Measurements from ENCODE around the gene OR6Q1.
"Not testable (repeated sequence)": the region's sequence is repeated elsewhere in the genome, so short reads cannot be mapped to it uniquely, and the experiment has no call there.

OR6Q1 gene, protein sequence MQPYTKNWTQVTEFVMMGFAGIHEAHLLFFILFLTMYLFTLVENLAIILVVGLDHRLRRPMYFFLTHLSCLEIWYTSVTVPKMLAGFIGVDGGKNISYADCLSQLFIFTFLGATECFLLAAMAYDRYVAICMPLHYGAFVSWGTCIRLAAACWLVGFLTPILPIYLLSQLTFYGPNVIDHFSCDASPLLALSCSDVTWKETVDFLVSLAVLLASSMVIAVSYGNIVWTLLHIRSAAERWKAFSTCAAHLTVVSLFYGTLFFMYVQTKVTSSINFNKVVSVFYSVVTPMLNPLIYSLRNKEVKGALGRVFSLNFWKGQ

DNA sequence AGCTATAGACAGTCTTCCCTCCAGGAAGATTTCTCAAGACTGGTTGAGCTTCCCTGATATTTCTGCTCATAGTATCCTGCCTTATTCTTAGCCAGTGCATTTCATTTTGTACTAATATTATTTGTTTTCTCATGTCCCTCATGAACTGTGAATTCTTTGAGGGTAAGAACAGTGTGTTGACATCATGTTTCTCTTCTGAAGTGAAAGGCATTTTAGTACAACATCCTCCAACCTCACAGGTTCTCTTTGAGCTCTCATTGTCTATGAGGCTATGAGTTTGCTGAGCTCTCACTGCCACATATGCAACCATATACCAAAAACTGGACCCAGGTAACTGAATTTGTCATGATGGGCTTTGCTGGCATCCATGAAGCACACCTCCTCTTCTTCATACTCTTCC lies at the start of gene OR6Q1:
TSS of gene OR6Q1 (plus strand) at position 301 of the 400 bp plus-strand sequence. CDS start at position 301, 0 bp downstream.
- no peak for DNase-seq

DNA sequence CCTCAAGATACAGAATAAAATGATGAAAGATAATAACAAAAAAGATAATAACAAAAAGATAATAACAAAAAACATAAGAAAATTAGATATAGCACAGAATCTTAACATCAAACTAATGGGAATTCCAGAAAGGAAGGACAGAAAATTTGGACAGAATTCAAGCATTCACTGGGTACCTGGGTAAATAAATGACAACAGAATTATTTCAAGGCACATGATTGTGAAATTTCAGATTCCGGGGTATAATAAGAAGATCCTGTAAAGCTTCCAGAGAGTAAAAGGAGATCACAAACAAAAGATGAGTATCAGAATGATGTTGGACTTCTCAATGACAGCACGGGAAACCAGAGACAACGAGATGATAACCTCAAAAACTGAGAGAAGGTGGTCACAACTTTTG lies 49.2 kb upstream of the OR6Q1 start:
- DNase-seq: no peak

DNA sequence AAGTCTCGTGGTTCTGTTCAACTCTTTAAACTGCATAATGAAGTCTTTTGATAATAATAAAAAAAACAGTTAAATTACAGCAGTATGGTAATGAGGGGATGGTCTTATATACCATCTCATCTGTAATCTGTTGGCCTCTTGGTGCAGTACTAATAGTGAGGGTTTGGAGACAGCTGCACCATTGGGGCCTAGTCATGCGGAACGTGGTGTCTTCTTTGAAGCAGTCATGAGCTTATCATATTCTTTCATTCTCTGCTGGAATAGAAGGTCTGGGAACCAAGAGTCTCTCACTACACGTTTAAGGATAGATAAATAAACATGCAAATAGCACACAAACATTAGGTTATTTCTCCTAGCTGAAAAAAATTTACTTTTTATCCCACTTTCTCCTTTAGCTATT lies 48.0 kb upstream of the OR6Q1 start:
- no peak for DNase-seq

DNA sequence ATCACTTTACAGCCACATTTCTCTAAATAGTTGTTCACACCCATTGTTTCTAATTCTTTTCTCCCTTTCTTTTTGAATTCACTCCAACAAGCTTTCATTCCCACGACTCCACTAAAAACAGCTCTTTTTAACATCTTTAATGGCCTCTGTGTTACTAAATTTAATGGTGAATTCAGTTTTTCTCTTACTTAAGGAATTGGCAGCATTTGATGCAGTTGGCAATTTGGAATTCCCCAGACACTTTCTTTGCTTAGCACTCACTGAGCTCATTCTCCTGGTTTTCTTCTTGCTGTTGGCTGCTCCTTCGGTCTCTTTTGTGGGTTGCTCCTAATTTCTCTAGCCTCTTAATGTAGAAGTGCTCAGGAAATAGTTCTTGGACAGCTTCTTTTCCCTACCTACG lies 47.6 kb upstream of the OR6Q1 start:
- no peak for DNase-seq

DNA sequence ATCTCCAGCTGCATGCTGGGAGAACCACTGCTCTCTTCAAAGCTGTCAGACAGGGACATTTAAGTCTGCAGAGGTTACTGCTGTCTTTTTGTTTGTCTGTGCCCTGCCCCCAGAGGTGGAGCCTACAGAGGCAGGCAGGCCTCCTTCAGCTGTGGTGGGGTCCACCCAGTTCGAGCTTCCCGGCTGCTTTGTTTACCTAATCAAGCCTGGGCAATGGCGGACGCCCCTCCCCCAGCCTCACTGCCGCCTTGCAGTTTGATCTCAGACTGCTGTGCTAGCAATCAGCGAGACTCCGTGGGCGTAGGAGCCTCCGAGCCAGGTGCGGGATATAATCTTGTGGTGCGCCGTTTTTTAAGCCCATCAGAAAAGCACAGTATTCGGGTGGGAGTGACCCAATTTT lies 31.2 kb upstream of the OR6Q1 start:
- not testable (repeated sequence) for DNase-seq

DNA sequence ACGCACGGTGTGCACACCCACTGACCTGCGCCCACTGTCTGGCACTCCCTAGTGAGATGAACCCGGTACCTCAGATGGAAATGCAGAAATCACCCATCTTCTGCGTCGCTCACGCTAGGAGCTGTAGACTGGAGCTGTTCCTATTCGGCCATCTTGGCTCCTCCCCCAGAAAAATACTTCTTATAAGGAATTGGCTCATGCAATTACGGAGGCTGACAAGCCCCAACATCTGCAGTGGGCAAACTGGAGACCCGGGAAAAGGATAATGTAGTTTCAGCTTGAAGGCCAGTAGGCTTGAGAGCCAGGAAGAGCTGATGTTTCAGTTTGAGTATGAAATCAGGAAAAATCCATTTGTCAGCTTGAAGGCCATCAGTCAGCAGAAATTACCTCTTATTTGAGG lies 30.7 kb upstream of the OR6Q1 start:
- DNase-seq: not testable (repeated sequence)

DNA sequence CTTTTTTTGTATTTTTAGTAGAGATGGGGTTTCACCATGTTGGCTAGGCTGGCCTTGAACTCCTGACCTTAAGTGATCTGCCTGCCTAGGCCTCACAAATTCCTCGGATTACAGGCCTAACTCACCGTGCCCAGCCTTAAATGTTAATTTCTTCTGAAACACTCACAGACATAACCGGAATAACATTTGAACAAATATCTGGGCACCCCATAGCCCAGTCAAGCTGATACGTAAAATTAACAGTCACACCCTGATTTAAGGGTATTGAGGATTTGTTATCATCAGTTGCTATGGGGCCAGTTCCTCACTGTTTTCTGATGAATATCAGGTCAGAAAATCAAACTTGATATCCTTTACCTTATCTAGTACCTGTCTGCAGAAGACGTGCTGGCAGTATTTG lies 30.1 kb upstream of the OR6Q1 start:
- DNase-seq: no peak

DNA sequence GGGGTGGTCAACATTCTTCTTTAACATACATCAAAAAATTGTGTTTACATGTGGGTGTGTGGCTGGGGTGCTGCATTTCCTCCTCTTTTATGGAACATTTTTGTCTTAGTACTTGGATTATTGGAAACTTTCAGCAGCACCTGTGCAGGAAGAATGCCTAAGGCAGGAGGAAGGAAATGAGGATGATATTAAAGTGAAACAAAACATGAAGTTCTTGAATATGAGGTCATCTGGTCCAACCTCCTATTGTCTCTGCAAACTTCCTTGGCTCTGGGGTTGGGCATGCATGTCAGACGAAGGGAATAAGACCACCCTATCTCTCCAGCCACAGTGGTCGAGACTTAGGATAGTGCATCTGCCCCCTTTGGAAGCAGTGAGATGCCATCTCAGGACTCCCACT lies 27.7 kb upstream of the OR6Q1 start:
- no peak for DNase-seq

DNA sequence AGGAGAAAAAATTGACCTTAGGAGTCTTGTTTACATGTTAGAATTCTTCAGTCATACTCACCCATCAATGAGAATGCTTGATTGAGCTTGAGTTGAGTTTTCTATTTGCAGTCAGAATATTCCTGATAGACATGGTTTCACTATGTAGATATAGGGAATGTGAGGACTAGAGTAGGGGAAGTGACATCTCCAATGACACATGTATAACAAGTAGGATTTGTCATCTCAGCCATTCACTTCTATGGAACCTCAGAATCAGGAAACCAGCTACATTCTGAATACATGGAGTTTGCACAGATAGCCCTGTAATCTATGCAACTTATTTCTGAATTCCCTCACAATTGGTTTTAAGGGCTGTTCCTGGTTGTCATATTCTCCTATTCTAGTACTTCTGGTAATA lies 27.2 kb upstream of the OR6Q1 start:
- no peak for DNase-seq

DNA sequence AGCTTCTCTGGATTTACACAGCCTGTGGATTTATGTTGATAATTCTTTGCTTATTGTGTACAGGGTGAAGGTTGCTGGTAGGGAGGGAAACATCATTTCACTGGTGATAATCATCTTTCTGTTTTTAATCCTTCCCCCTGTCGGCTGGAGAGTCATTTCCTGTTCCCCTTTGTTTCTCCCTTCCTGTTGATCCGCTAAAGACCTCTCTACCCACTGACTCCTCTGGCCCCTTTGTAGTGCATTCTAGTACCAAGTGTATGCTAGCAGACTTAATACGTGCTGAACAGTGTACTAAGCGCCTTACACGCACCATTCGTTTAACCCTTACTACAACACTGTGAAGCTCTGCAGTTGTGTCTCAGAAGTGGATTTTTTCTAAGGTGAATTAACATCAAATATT lies 26.1 kb upstream of the OR6Q1 start:
- no peak for DNase-seq

DNA sequence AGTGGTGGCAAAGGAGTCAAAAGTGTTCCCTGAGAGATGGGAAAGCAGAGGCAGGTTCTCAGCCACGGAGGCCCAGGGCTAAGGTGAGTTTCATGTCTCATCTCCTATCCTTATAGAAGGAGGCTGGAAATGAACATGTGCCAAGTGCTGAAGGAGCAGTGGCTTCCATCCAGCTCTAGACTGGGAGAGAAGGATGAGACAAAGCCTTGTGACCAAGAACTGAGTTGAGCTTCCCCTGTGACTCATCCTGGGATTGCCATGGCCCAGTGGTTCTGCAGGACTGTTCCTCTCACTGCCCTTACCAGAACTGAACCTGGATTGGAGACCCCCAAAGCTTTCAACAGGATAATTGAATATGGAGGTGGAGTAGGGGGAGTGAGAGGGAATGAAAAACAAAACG lies 23.8 kb upstream of the OR6Q1 start:
- no peak for DNase-seq

DNA sequence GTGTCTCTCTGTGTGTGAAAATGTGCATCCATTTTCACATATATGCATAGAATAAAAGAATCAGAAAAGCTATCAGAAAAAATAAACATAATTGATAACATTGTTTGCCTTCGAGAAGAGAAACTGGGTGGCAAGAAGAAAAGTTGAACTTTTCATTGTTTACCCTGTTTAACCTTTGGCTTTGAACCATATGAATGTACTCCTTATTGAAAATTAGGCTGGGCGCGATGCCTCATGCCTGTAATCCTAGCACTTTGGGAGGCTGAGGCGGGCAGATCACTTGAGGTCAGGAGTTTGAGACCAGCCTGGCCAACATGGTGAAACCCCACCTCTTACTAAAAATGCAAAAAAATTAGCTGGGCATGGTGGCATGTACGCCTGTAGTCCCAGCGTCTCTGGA lies 19.0 kb upstream of the OR6Q1 start:
- DNase-seq: no peak

DNA sequence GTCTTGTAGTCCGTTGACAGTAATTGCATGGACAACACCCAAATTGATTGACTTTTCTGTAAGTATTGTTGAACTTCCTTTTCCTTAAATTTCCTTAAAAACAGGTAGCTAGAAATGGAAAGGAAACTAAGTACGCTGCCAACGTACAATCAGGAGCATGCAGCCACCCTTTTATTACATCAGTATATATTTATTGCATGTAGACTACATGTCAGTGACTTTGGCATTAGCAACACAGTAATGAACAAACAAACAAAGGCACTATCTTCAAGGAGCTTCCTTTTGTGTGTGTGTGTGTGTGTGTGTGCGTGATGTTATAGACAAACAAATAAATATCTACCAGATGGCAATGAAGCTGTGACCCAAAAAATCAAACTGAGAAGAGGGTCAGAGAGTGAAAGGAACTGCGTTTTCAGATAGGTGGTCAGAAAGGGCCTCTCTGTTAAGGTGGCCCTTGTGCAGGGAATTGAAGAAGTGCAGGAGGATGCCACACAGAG lies 7.3 kb upstream of the OR6Q1 start, which contains the start of gene OR9Q1:
TSS of gene OR9Q1 (plus strand) at position 447 of the 497 bp plus-strand sequence. CDS start 155,564 bp downstream, outside the sequence.
- no peak for DNase-seq

DNA sequence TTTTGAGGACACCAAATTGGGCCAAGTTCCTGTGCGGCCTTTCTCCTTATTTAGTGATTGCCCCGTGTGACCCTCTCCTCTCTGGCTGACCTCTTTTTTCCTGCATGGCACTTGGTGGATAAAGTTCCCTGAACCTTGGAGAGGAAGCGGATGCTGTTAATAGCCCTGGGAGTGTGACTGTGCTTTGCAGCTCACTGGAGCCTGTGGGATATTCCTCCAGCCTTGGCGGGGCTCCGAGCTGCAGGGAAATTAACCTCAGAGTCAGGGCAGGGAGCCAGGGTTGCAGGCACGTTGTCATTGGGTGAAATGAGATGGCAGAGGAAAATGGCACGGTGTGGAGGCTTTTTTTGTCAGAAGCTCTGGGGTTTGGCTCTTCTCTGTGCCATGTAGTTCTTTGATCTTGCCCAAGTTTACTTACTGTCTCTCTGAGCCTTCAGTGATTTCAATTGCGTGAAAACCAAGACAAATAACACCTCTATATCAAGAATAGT lies 6.1 kb upstream of the OR6Q1 start:
- no peak for DNase-seq

DNA sequence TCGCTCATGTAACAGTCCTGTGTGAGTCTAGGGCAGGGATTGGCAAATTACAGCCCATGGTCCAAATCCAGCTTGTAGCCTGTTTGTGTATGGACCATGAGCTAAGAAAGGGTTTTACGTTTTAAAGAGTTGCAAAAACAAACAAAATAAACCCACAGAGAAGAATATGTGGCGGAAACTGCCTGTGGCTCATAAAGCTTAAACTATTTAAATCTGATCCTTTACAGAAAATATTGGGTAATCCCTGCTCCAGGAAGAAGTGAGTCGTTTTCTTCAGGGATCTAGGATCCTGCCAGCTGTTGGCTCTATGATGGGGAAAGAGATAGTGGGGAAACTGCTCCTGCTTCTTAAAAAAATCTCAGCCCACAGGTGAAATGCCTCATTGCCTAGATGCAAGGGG lies 3.4 kb upstream of the OR6Q1 start:
- DNase-seq: no peak

DNA sequence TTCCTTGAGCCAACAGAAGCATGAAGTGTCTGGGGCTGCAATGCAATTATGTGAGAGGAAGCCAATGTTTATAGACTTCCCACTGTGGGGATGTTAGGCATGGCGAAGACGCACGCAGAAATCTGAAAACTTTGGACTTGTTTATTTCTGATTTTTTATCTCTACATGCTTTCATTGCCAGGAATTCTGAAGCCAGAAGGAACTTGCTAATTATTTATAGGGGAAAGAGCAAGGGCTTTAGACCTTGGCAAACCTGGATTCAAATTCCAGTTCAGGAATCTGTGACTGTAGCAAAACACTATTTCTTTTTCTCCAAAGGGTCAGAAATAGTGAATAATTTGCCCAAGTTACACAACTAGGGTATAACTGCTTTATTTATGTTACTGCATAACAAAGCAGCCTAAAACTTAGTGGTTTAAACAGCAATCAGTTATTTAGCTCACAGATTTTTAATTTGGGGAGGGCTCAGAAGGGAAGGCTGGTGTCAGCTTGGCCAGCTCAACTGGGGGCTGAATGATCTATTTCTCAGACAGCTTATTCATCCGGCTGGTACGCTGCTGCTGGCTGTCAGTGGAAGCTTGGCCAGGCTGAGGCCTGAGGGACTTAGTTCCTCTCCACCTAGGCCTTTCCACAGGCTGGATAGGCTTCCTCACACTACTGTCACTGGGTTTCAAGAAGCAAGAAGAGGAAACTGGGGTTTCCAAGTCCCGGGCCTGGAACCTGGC lies 1.9 kb upstream of the OR6Q1 start:
- no peak for DNase-seq

DNA sequence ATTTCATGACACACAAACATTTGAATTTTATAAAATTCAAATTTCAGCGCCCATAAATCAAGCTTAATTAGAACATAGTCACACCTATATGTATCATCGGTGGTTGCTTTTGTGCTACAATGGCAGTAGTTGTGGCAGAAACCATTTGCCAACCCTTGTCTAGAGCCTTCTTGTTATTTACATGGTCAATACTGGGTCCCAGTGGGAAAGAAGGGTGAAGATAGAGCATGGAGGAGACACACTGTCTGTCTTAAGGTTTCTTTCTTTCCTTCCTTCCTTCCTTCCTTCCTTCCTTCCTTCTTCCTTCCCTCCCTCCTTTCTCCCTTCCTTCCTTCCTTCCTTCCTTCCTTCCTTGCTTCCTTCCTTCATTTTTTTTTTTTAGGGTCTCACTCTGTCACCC lies 3.7 kb downstream of the OR6Q1 start:
- DNase-seq: no peak

DNA sequence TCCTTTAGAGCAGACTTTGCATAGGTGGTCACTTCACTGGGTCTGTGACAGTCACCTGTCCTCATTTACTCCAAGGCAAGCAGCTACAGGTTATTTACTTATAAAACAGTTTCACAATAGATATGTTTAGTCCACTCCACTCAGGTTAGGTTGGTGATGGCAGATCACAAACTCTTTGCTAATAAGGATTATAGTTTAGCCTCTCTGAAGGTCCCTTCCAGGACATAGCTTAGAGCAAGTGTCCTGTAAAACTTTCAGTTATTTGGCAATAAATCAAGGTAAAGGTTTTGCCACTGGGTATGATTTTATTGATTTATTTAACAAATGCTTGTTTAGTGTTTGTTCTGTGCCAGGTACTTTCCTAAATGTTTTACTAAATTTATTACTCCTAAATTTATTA lies 8.8 kb downstream of the OR6Q1 start:
- DNase-seq: no peak

DNA sequence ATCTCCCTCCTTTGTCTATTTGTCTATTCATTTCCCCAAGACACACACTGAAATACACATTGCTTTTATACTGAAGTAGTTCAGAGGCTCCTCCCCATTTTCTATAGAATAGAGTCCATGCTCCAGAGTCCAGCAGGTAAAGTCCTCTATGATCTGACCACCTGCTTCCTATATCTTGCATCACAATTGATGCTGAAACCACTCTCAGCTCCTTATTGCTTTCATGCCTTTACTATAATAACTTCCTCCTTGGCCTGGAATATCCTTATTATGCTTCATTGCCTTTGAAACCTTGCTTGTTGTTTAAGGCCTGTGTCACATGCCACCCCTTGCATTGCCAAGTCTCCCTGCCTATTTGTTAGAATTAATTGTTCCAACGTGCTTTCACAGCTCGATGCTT lies 12.6 kb downstream of the OR6Q1 start:
- DNase-seq: no peak

DNA sequence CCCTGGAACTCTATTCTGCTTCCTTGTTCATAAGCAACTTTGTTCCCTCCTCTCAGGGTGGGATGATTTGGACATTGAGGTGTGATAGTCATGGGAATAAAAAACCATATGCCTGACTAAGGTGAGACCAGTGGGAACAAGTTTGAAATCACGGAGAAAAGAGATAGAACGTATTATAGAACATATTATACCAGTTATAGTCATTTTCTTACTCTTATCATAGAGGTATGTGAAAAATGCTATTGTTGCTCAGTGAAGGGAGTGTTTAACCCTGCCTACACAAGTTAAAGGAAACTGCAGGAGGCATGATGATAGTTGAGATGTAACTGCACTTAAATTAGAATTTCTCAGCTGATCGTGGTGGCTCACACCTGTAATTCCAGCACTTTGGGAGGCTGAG lies 15.5 kb downstream of the OR6Q1 start:
- no peak for DNase-seq

DNA sequence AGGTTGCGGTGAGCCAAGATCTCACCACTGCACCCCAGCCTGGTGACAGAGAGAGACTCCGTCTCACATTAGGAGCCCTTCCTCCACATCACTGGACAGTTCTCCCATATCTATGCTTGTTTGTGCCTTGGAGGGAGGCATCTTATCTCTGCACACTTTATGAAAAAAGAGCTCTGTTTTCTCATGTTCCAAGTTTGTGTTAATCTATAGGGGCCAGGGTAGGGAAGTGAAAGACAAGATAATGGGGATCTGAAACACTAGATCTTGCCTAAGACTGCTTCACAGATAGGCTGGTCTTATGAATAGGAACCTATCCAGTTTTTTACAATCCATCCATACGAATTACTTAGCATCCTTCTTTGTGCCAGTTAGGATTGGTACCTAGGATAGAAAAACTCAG lies 17.1 kb downstream of the OR6Q1 start:
- DNase-seq: no peak

DNA sequence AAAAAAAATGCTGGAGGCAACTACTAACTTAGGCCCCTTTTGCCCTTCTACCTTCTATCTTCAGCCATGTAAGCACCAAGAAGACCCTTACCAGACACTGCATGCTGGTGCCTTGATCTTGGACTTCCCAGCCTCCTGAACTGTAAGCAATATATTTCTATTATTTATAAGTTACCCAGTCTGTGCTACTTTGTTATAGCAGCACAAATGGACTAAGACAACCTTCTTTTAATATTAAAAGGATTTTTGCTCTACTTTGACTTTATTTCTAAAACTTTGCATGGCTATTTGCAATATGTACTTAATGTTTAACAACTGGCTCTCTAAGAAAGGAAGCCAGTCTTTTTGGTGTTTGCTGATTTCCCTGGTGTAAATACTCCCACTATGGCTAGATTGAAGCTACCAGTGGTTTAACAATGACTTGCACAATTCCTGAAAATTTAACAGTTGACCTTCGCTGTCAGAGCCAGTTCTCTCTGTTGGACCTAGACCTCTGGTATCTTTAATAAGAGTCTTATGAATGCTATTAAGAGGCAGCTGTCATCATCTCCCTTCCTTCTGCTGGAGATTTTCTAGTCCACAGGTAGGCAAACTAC lies 25.2 kb downstream of the OR6Q1 start:
- no peak for DNase-seq

DNA sequence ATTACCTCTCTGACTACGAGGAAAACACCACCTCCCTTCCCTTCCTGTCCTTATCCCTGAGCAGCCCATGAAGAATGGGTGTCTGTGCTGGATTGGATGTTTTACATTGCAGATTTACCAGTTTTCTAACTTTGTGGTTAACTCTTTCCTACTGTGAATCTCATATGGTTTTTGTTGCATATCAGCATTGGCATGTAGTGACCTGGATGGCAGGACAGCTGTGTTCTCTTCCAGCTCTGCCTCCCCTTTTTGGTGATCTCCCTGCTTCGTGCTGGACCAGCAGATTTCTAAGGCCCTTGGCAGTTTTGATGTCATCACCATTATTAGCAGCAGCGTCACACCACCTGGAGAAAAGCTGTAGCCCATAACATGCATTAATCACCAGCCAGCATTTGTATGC lies 26.7 kb downstream of the OR6Q1 start:
- DNase-seq: no peak

Measured in NCI-H69 (cell line).